Stomach (tissue), 4 donors: ENCODE data around the gene TINCR.

ENCODE experiments used
- POLR2A ChIP-seq, 4 donors: fragments of 450-650 bp; IDR thresholded peaks; one replicate each; pipeline ENCODE4 v1.6.1; 2016; ENCODE audit warnings: antibody characterized with exemption in 4 of 4, control low read depth in 2 of 4, mild to moderate bottlenecking in 1 of 4, moderate library complexity in 1 of 4
- TF ChIP-seq, protein P1 (sequence below), 7 experiments: fragments of 450-650 bp in 4 of 7; fragments of 200-600 bp in 3 of 7; sonication (generic) in 3 of 7; IDR thresholded peaks; one replicate each; pipeline ENCODE4 v1.5.1; 2016 to 2019; ENCODE audit warnings: antibody characterized with exemption in 7 of 7, control low read depth in 2 of 7, mild to moderate bottlenecking in 1 of 7

DNA sequence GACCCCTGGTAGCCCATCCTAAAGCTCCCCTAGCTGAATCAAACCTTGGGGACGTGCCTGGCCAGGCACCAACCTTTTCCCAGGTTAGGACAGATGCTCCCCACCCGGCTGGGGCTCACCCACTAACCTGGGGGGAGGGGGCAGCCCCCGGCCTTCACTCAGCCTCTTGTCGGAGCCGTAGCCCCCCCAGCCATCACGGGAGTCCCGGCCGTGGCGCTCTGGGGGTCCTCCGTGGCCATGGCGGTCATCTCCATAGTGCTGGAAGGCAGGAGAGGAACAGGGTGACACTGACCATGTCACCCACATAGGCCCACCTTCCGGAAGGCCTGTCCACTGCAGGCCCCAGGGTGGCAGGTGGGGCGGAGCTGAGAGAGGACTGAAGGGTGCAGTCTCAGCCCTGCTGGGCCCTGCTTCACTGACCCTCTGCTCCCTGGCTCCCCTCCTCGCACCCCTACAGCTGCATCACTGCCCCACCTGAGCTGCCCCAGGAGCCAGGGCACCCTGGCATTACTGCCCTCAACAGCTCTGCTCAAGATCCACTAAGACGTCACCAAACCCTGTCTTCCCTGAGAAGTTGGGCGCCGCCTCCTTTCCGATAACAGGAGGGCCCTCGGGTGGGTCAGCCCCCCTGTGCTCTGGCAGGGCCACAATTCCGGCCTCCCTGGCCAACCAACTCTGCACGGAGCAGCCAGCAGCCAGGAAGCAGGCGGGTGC, 22.6 kb upstream of the TINCR start:
- TF ChIP-seq POLR2A (IDR thresholded peaks at IDR 0.05): no peak
- TF ChIP-seq, protein P1, sequence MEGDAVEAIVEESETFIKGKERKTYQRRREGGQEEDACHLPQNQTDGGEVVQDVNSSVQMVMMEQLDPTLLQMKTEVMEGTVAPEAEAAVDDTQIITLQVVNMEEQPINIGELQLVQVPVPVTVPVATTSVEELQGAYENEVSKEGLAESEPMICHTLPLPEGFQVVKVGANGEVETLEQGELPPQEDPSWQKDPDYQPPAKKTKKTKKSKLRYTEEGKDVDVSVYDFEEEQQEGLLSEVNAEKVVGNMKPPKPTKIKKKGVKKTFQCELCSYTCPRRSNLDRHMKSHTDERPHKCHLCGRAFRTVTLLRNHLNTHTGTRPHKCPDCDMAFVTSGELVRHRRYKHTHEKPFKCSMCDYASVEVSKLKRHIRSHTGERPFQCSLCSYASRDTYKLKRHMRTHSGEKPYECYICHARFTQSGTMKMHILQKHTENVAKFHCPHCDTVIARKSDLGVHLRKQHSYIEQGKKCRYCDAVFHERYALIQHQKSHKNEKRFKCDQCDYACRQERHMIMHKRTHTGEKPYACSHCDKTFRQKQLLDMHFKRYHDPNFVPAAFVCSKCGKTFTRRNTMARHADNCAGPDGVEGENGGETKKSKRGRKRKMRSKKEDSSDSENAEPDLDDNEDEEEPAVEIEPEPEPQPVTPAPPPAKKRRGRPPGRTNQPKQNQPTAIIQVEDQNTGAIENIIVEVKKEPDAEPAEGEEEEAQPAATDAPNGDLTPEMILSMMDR (IDR thresholded peaks at IDR 0.05): no peak
